Measurements from ENCODE around the gene RBM4. TPM values are rescaled to one million over a fixed set of nuclear protein-coding genes. Genes with fewer than 3 reads are reported as not detected.

Gene RBM4
- total and polyA plus RNA-seq, 2 donors from 2014 or later, result 125 to 168 TPM

DNA sequence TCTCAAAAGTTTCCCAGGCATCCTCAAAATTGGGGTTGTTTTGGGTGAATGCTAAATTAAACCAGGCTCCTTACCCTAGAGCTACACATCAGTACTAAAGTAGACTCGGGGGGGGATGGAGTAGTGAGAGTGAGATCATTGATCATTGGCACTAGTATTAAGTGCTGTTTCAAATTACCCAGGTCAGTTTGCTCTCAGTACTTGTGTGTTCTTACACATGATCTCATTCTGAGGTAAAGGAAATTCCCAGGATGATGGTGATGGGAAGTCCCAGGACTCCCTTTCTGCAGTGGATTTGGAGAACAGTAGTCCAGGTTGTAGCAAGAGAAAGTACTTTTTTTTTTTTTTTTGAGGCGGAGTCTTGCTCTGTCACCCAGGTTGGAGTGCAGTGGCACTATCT, 12.5 kb downstream of the RBM4 start:
- Histone ChIP-seq H3K27ac (ENCODE audit: low read depth in 2 of 2, low read length in 2 of 2) (no peak overlapping the region), H3K9me3 (ENCODE audit: control insufficient read depth in 2 of 3, insufficient read depth in 1 of 3, low read length in 3 of 3) (no peaks in the 10 kb centered on the region), H3K4me1 (ENCODE audit: control insufficient read depth in 2 of 3, insufficient read depth in 2 of 3, low read depth in 1 of 3, low read length in 3 of 3) (no peaks in the 10 kb centered on the region), H3K27me3 (ENCODE audit: control insufficient read depth, insufficient read depth, low read length) (no peaks in the 10 kb centered on the region), H3K9ac (ENCODE audit: low read length in 3 of 3) (no peak overlapping the region), H3K36me3 (ENCODE audit: control insufficient read depth in 2 of 3, insufficient read depth in 3 of 3, low read length in 3 of 3) (peaks cover under 1 to 19% (median 16%) of the 10 kb centered on the region in 3 donors), H3K4me3 (ENCODE audit: low read length in 3 of 3) (no peak overlapping the region)
- no peak for DNase-seq
- no peak for TF ChIP-seq CTCF (IDR thresholded peaks at IDR 0.05; ENCODE audit: borderline replicate concordance, extremely low read depth, insufficient read depth)
- intact Hi-C loops (cut with DNase I), result no loop called here
- FAIRE-seq, result no peak

DNA sequence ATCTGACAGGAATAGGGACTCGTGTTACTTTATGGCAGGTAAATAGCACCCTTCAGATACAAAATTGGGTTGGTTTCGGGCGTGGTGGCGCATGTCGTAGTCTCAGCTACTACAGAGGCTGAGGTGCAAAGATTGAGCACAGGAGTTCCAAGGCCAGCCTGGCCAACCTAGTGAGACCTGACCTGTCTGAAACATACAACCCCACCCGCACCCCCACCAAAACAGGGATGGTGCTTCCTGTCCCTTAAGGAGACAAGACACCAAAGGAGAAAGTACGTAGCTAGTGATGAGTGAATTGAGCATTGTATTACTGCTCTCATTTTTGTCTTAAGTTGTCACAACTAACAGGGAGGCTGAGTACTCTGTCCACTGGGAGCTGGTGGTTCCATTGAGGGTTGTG, 14.1 kb downstream of the RBM4 start:
- H3K36me3 ChIP-seq (ENCODE audit: control insufficient read depth in 2 of 3, insufficient read depth in 3 of 3, low read length in 3 of 3), result peaks cover 0 to 10% (median 3%) of the 10 kb centered on the region in 3 donors
- DNase-seq (no peak), FAIRE-seq (no peak)
- H3K27ac ChIP-seq (ENCODE audit: low read depth in 2 of 2, low read length in 2 of 2), result no peak overlapping the region
- H3K4me3 ChIP-seq (ENCODE audit: low read length in 3 of 3), result no peak overlapping the region
- no peak overlapping the region for H3K9ac ChIP-seq (ENCODE audit: low read length in 3 of 3)
- H3K9me3 ChIP-seq (ENCODE audit: control insufficient read depth in 2 of 3, insufficient read depth in 1 of 3, low read length in 3 of 3), result no peaks in the 10 kb centered on the region
- intact Hi-C loops (cut with DNase I), result no loop called here
- no peaks in the 10 kb centered on the region for H3K27me3 ChIP-seq (ENCODE audit: control insufficient read depth, insufficient read depth, low read length)
- no peaks in the 10 kb centered on the region for H3K4me1 ChIP-seq (ENCODE audit: control insufficient read depth in 2 of 3, insufficient read depth in 2 of 3, low read depth in 1 of 3, low read length in 3 of 3)
- TF ChIP-seq CTCF (IDR thresholded peaks at IDR 0.05; ENCODE audit: borderline replicate concordance, extremely low read depth, insufficient read depth), result no peak

GRCh38 chr11:66653123-66653522, 14.6 kb downstream of the RBM4 start:
- DNase-seq, result no peak
- no peaks in the 10 kb centered on the region for H3K27me3 ChIP-seq (ENCODE audit: control insufficient read depth, insufficient read depth, low read length)
- no peaks in the 10 kb centered on the region for H3K4me1 ChIP-seq (ENCODE audit: control insufficient read depth in 2 of 3, insufficient read depth in 2 of 3, low read depth in 1 of 3, low read length in 3 of 3)
- peaks cover 0 to 10% (median 3%) of the 10 kb centered on the region in 3 donors for H3K36me3 ChIP-seq (ENCODE audit: control insufficient read depth in 2 of 3, insufficient read depth in 3 of 3, low read length in 3 of 3)
- H3K27ac ChIP-seq (ENCODE audit: low read depth in 2 of 2, low read length in 2 of 2), result no peak overlapping the region
- no peaks in the 10 kb centered on the region for H3K9me3 ChIP-seq (ENCODE audit: control insufficient read depth in 2 of 3, insufficient read depth in 1 of 3, low read length in 3 of 3)
- no peak overlapping the region for H3K9ac ChIP-seq (ENCODE audit: low read length in 3 of 3)
- no peak for TF ChIP-seq CTCF (IDR thresholded peaks at IDR 0.05; ENCODE audit: borderline replicate concordance, extremely low read depth, insufficient read depth)
- FAIRE-seq, result no peak
- intact Hi-C loops (cut with DNase I), result no loop called here
- H3K4me3 ChIP-seq (ENCODE audit: low read length in 3 of 3), result no peak overlapping the region

- DNase-seq, result no peak
- no peaks in the 10 kb centered on the region for H3K27me3 ChIP-seq (ENCODE audit: control insufficient read depth, insufficient read depth, low read length)
- H3K36me3 ChIP-seq (ENCODE audit: control insufficient read depth in 2 of 3, insufficient read depth in 3 of 3, low read length in 3 of 3), result peaks cover 0 to 8% (median 5%) of the 10 kb centered on the region in 3 donors
- FAIRE-seq, result no peak
- no peak overlapping the region for H3K9ac ChIP-seq (ENCODE audit: low read length in 3 of 3)
- H3K27ac ChIP-seq (ENCODE audit: low read depth in 2 of 2, low read length in 2 of 2), result no peak overlapping the region
- intact Hi-C loops (cut with DNase I), result no loop called here
- no peaks in the 10 kb centered on the region for H3K9me3 ChIP-seq (ENCODE audit: control insufficient read depth in 2 of 3, insufficient read depth in 1 of 3, low read length in 3 of 3)
- no peak for TF ChIP-seq CTCF (IDR thresholded peaks at IDR 0.05; ENCODE audit: borderline replicate concordance, extremely low read depth, insufficient read depth)
- H3K4me1 ChIP-seq (ENCODE audit: control insufficient read depth in 2 of 3, insufficient read depth in 2 of 3, low read depth in 1 of 3, low read length in 3 of 3), result no peaks in the 10 kb centered on the region
- H3K4me3 ChIP-seq (ENCODE audit: low read length in 3 of 3), result no peak overlapping the region
Observed at GRCh38 chr11:66659763-66660162, 21.3 kb downstream of the RBM4 start.

Data from kidney (tissue), 14 donors.